Bronchial epithelial cell (primary cell): ENCODE results near the gene ZDHHC6. TPM values are rescaled to one million over a fixed set of nuclear protein-coding genes. Genes with fewer than 3 reads are reported as not detected.
"Not testable (repeated sequence)": the region's sequence is repeated elsewhere in the genome, so short reads cannot be mapped to it uniquely, and the experiment has no call there.

Source experiments
- DNase-seq: peaks from one replicate; pipeline ENCODE4 v3.0.0-alpha.2; 2010; ENCODE audit warnings: low read depth
- FAIRE-seq: peaks from 2 replicates; lab custom pipeline; 2011; peaks lifted over from hg19 to GRCh38; lab: Jason Lieb, UNC
- H3K27me3 ChIP-seq: 2 replicates; pipeline ENCODE4 v1.5.1; 2011; ENCODE audit warnings: low read length; ENCODE audit not compliant: control insufficient read depth, insufficient read depth
- H3K36me3 ChIP-seq: 2 replicates; pipeline ENCODE4 v1.5.1; 2011; ENCODE audit warnings: low read length; ENCODE audit not compliant: control insufficient read depth, insufficient read depth
- H3K4me3 ChIP-seq: 2 replicates; pipeline ENCODE4 v1.5.1; 2011; ENCODE audit warnings: mild to moderate bottlenecking, low read depth, low read length, control low read depth
- CTCF ChIP-seq: IDR thresholded peaks from 2 replicates; pipeline ENCODE4 v1.5.1; 2011; ENCODE audit warnings: mild to moderate bottlenecking, moderate library complexity, low read length, control low read depth, inconsistent platforms; ENCODE audit not compliant: insufficient read depth, severe bottlenecking
- total RNA-seq: library from RNA; depleted of rRNA; stranded (reverse); fragments of >200 nt; gene quantifications from 2 replicates; pipeline ENCODE4 v1.2.1, GENCODE V29; 2014

The ZDHHC6 gene
- total RNA-seq, 1 donor from 2014 or later, result 23.4 TPM

- no peak for TF ChIP-seq CTCF
- no peaks in the 10 kb centered on the region for H3K27me3 ChIP-seq
- DNase-seq, result peak; percentile 90
- no peak for FAIRE-seq
- no peaks in the 10 kb centered on the region for H3K36me3 ChIP-seq
- H3K4me3 ChIP-seq, result no peak overlapping the region
Observed at GRCh38 chr10:112389271-112389822, 57.4 kb downstream of the ZDHHC6 start.

GRCh38 chr10:112388548-112388947 is 58.2 kb downstream of the ZDHHC6 start:
- Histone ChIP-seq H3K36me3 (no peaks in the 10 kb centered on the region), H3K27me3 (no peaks in the 10 kb centered on the region), H3K4me3 (no peak overlapping the region)
- no peak for FAIRE-seq
- no peak for TF ChIP-seq CTCF
- DNase-seq, result no peak

- FAIRE-seq, H3K4me3 ChIP-seq, DNase-seq, H3K36me3 ChIP-seq, H3K27me3 ChIP-seq: not testable (repeated sequence)
Observed at GRCh38 chr10:112388056-112388455, 58.7 kb downstream of the ZDHHC6 start.

GRCh38 chr10:112385201-112385600 is 61.5 kb downstream of the ZDHHC6 start:
- Histone ChIP-seq H3K27me3 (no peaks in the 10 kb centered on the region), H3K4me3 (no peak overlapping the region), H3K36me3 (no peaks in the 10 kb centered on the region)
- DNase-seq, result no peak
- FAIRE-seq, result no peak
- TF ChIP-seq CTCF, result no peak

GRCh38 chr10:112384141-112384540 is 62.6 kb downstream of the ZDHHC6 start:
- DNase-seq (no peak), FAIRE-seq (no peak)
- Histone ChIP-seq H3K4me3 (no peak overlapping the region), H3K27me3 (no peaks in the 10 kb centered on the region), H3K36me3 (no peaks in the 10 kb centered on the region)
- no peak for TF ChIP-seq CTCF

- DNase-seq (peak; percentile 59), FAIRE-seq (no peak)
- no peaks in the 10 kb centered on the region for H3K27me3 ChIP-seq
- no peak overlapping the region for H3K4me3 ChIP-seq
- no peaks in the 10 kb centered on the region for H3K36me3 ChIP-seq
- no peak for TF ChIP-seq CTCF
Observed at GRCh38 chr10:112383325-112383724, 63.4 kb downstream of the ZDHHC6 start.
